Globus pallidus (tissue), 1 donor: ENCODE data around the gene RAPGEFL1.
"Not testable (repeated sequence)": the region's sequence is repeated elsewhere in the genome, so short reads cannot be mapped to it uniquely, and the experiment has no call there.

Experiments
- DNase-seq: peaks from one replicate; pipeline ENCODE4 v3.0.0-alpha.2; 2015; ENCODE audit warnings: low spot score

Gene RAPGEFL1

GRCh38 chr17:40173778-40174135 is 3.5 kb upstream of the RAPGEFL1 start:
- DNase-seq = no peak

- DNase-seq = no peak
These were observed 2.8 kb upstream of the RAPGEFL1 start for GRCh38 chr17:40174514-40174913.

- DNase-seq = no peak
These were observed 1.1 kb upstream of the RAPGEFL1 start for GRCh38 chr17:40175928-40176753.

- no peak for DNase-seq
These were observed 538 bp upstream of the RAPGEFL1 start for GRCh38 chr17:40176754-40177110.

GRCh38 chr17:40178021-40178601 is 841 bp downstream of the RAPGEFL1 start:
- DNase-seq = no peak

- no peak for DNase-seq
These were observed 1.4 kb downstream of the RAPGEFL1 start for GRCh38 chr17:40178660-40179059.

GRCh38 chr17:40179923-40180659 is 2.8 kb downstream of the RAPGEFL1 start:
- DNase-seq = no peak

- no peak for DNase-seq
These were observed 3.4 kb downstream of the RAPGEFL1 start for GRCh38 chr17:40180694-40181093.

- no peak for DNase-seq
These were observed 3.9 kb downstream of the RAPGEFL1 start for GRCh38 chr17:40181205-40181604.

GRCh38 chr17:40182606-40183005 is 5.3 kb downstream of the RAPGEFL1 start:
- DNase-seq = no peak

GRCh38 chr17:40187238-40187637 is 10.0 kb downstream of the RAPGEFL1 start:
- no peak for DNase-seq

GRCh38 chr17:40188694-40189093 is 11.4 kb downstream of the RAPGEFL1 start:
- no peak for DNase-seq

GRCh38 chr17:40190197-40191021 is 13.1 kb downstream of the RAPGEFL1 start:
- no peak for DNase-seq

GRCh38 chr17:40191237-40192208 is 14.3 kb downstream of the RAPGEFL1 start:
- peak; percentile 65 for DNase-seq

GRCh38 chr17:40192961-40193360 is 15.7 kb downstream of the RAPGEFL1 start:
- no peak for DNase-seq

GRCh38 chr17:40194821-40195220 is 17.6 kb downstream of the RAPGEFL1 start:
- no peak for DNase-seq

- DNase-seq = no peak
These were observed 20.3 kb downstream of the RAPGEFL1 start for GRCh38 chr17:40197550-40197949.

GRCh38 chr17:40197965-40198456 is 20.7 kb downstream of the RAPGEFL1 start:
- not testable (repeated sequence) for DNase-seq

GRCh38 chr17:40198576-40198975 is 21.3 kb downstream of the RAPGEFL1 start:
- no peak for DNase-seq

- DNase-seq = no peak
These were observed 25.9 kb downstream of the RAPGEFL1 start for GRCh38 chr17:40203131-40203530.

- DNase-seq = not testable (repeated sequence)
These were observed 28.9 kb downstream of the RAPGEFL1 start for GRCh38 chr17:40206193-40206592.
